Measurements from ENCODE around the gene ZBTB16. TPM values are rescaled to one million over a fixed set of nuclear protein-coding genes. Genes with fewer than 3 reads are reported as not detected.

The ZBTB16 gene
- total RNA-seq, 1 donor from 2014 or later, result 21.9 TPM

DNA sequence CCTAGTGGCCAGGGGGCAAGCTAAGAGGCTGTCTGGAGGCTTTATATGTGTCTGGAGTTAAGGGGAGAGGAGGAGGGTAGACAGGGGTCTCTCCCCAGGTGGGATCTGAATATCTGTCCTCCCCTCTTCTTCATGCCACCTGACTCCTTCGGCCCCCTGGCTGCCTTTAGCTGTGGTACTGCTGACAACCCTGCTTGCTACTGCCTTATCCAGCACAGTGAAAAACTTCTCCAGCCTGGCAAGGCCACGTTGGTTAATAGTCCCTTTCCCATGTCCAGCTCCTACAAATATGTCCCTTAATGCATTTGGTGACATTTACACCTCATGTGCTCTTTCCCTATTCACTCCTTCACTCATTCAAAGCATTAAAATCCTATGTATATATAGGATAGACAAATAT is 194.3 kb downstream of the ZBTB16 start:
- no peak overlapping the region for H3K4me3 Mint-ChIP-seq (ENCODE audit: unreplicated experiment)
- DNase-seq (ENCODE audit: low spot score), result no peak
- TF ChIP-seq, protein P1, sequence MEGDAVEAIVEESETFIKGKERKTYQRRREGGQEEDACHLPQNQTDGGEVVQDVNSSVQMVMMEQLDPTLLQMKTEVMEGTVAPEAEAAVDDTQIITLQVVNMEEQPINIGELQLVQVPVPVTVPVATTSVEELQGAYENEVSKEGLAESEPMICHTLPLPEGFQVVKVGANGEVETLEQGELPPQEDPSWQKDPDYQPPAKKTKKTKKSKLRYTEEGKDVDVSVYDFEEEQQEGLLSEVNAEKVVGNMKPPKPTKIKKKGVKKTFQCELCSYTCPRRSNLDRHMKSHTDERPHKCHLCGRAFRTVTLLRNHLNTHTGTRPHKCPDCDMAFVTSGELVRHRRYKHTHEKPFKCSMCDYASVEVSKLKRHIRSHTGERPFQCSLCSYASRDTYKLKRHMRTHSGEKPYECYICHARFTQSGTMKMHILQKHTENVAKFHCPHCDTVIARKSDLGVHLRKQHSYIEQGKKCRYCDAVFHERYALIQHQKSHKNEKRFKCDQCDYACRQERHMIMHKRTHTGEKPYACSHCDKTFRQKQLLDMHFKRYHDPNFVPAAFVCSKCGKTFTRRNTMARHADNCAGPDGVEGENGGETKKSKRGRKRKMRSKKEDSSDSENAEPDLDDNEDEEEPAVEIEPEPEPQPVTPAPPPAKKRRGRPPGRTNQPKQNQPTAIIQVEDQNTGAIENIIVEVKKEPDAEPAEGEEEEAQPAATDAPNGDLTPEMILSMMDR (IDR thresholded peaks at IDR 0.05), result peak; percentile 41
- H3K9me3 Mint-ChIP-seq (ENCODE audit: low read depth), result no peaks in the 10 kb centered on the region
- peaks cover 25% of the 10 kb centered on the region for H3K4me1 Mint-ChIP-seq (ENCODE audit: low read depth)
- H3K36me3 Mint-ChIP-seq (ENCODE audit: low read depth), result peaks cover 24% of the 10 kb centered on the region
- H3K27me3 Mint-ChIP-seq (ENCODE audit: low read depth), result peaks cover 4% of the 10 kb centered on the region
- H3K27ac Mint-ChIP-seq (ENCODE audit: unreplicated experiment), result no peak overlapping the region

DNA sequence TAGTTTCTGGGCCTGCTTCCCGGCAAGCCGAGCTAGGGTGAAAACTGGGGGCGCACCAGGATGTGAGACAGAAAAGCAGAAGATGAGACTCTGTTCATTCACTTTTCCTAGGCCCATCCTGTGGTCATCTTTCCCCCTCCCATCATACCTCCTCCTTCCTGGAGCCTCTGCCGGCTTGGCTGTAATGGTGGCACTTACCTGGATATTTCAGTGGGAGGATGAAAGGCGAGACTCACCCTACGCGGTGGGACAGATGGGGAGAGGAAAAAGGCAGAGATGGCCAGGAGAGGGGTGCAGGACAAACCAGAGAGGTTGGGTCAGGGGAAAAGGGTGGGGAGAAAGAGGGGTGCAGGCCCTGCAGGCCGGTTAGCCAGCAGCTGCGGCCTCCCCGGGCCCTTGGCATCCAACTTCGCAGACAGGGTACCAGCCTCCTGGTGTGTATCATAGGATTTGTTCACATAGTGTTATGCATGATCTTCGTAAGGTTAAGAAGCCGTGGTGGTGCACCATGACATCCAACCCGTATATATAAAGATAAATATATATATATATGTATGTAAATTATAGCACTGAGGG is 195.1 kb downstream of the ZBTB16 start:
- TF ChIP-seq, protein P1 (IDR thresholded peaks at IDR 0.05), result no peak
- no peaks in the 10 kb centered on the region for H3K9me3 Mint-ChIP-seq (ENCODE audit: low read depth)
- no peak overlapping the region for H3K4me3 Mint-ChIP-seq (ENCODE audit: unreplicated experiment)
- peaks cover 24% of the 10 kb centered on the region for H3K36me3 Mint-ChIP-seq (ENCODE audit: low read depth)
- peaks cover 29% of the 10 kb centered on the region for H3K4me1 Mint-ChIP-seq (ENCODE audit: low read depth)
- no peak overlapping the region for H3K27ac Mint-ChIP-seq (ENCODE audit: unreplicated experiment)
- H3K27me3 Mint-ChIP-seq (ENCODE audit: low read depth), result peaks cover 4% of the 10 kb centered on the region
- DNase-seq (ENCODE audit: low spot score), result no peak

DNA sequence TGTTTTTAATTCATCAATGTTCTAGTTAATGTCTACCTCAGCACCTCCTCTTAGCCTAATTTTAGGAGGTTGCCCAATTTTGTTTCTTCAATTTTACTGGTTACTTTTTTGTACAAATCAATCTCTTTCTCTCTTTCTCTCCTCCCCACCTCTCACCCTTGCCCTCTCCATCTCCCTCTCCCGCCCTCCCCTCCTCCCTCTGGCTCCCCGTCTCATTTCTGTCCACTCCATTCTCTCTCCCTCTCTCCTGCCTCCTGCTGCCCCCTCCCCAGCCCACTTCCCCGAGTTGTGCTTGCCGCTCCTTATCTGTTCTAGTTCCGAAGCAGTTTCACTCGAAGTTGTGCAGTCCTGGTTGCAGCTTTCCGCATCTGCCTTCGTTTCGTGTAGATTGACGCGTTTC is 195.8 kb downstream of the ZBTB16 start:
- Mint-ChIP-seq H3K9me3 (ENCODE audit: low read depth) (no peaks in the 10 kb centered on the region), H3K4me1 (ENCODE audit: low read depth) (peaks cover 35% of the 10 kb centered on the region), H3K27me3 (ENCODE audit: low read depth) (peaks cover 3% of the 10 kb centered on the region), H3K4me3 (ENCODE audit: unreplicated experiment) (no peak overlapping the region), H3K27ac (ENCODE audit: unreplicated experiment) (no peak overlapping the region), H3K36me3 (ENCODE audit: low read depth) (peaks cover 21% of the 10 kb centered on the region)
- TF ChIP-seq, protein P1 (IDR thresholded peaks at IDR 0.05), result no peak
- no peak for DNase-seq (ENCODE audit: low spot score)

DNA sequence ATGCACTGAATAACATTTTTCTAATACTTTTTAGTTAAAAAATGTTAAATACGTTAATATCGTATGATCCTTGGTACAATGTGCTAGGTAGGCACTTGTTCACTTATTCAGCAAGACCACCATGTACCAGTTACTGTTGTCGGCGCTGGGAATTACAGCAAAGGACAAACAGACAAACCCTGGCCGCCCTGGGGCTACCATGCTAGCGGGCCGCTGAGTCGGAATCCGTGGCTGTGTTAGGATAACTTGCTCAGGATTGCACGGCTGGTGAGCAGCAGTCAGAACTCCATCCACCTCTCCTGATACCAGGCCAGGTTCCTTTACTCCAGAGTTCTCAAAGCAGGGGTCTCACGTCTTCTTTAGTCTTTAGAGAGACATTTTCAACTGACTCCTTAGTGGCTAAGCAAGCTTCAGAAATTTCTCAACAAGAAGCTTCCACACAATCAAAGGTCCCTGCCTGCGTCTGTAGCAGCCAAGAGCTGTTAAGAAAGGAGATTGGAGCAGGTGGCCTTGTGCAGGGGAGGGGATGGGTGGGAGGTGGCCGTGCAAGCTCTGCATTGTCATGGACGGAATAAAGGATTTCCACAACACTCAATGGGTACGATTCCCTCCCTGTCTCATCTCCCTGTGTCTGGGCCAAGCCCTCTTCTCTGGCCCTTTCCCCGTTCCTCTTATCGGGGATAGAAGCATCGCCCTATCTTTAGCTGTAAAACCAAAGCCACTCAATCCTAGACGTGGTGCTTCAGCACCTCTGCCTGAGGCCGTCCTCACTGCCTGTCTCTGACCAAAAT is 196.9 kb downstream of the ZBTB16 start:
- peaks cover 41% of the 10 kb centered on the region for H3K4me1 Mint-ChIP-seq (ENCODE audit: low read depth)
- H3K36me3 Mint-ChIP-seq (ENCODE audit: low read depth), result peaks cover 12% of the 10 kb centered on the region
- H3K27ac Mint-ChIP-seq (ENCODE audit: unreplicated experiment), result no peak overlapping the region
- no peak overlapping the region for H3K4me3 Mint-ChIP-seq (ENCODE audit: unreplicated experiment)
- no peak for DNase-seq (ENCODE audit: low spot score)
- no peaks in the 10 kb centered on the region for H3K9me3 Mint-ChIP-seq (ENCODE audit: low read depth)
- H3K27me3 Mint-ChIP-seq (ENCODE audit: low read depth), result peaks cover 2% of the 10 kb centered on the region
- TF ChIP-seq, protein P1 (IDR thresholded peaks at IDR 0.05), result no peak

DNA sequence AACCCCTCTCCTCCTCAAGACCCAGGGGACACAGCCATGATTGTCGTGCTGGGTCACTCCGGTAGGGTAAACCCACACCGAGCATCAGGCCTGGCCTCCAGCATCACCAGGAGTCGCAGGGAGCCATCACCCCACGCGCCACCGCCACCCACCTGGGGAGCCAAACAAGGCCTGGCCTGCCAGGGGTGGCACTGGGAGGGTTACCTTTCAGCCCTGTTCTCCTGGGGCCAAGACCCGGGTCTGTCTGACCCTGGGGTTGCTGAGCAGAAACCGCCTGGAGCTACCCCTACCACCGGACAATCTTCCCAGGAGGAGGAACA is 197.4 kb downstream of the ZBTB16 start:
- H3K27me3 Mint-ChIP-seq (ENCODE audit: low read depth), result peaks cover 2% of the 10 kb centered on the region
- DNase-seq (ENCODE audit: low spot score), result no peak
- H3K4me1 Mint-ChIP-seq (ENCODE audit: low read depth), result peaks cover 41% of the 10 kb centered on the region
- TF ChIP-seq, protein P1 (IDR thresholded peaks at IDR 0.05), result no peak
- no peak overlapping the region for H3K4me3 Mint-ChIP-seq (ENCODE audit: unreplicated experiment)
- H3K36me3 Mint-ChIP-seq (ENCODE audit: low read depth), result peaks cover 10% of the 10 kb centered on the region
- H3K9me3 Mint-ChIP-seq (ENCODE audit: low read depth), result no peaks in the 10 kb centered on the region
- H3K27ac Mint-ChIP-seq (ENCODE audit: unreplicated experiment), result peak overlapping the region; percentile 39
